HG02623 (cell line): ENCODE data around the gene PCF11.
"Not testable (repeated sequence)": the region's sequence is repeated elsewhere in the genome, so short reads cannot be mapped to it uniquely, and the experiment has no call there.

Experiments used
- ATAC-seq: cut with Tn5 transposase; IDR thresholded peaks from one replicate; pipeline ENCODE4 v1.9.1; 2021; ENCODE audit warnings: moderate library complexity; ENCODE audit not compliant: unreplicated experiment

Gene PCF11

GRCh38 chr11:83156996-83157593 is at the start of gene PCF11:
TSS of gene PCF11 (plus strand) at chr11:83157131. CDS start at chr11:83157440, 309 bp downstream.
- ATAC-seq: peak; percentile 1

GRCh38 chr11:83112886-83113285 is 44.0 kb upstream of the PCF11 start:
- ATAC-seq: no peak

GRCh38 chr11:83115026-83115425 is 41.9 kb upstream of the PCF11 start:
- ATAC-seq: no peak

- ATAC-seq: no peak
These were observed 41.4 kb upstream of the PCF11 start for GRCh38 chr11:83115551-83115950.

GRCh38 chr11:83116015-83116641 is 40.8 kb upstream of the PCF11 start:
- ATAC-seq: no peak

- ATAC-seq: no peak
These were observed 38.1 kb upstream of the PCF11 start for GRCh38 chr11:83118814-83119213.

- ATAC-seq: no peak
These were observed 37.7 kb upstream of the PCF11 start for GRCh38 chr11:83119216-83119615.

GRCh38 chr11:83120327-83120726 is 36.6 kb upstream of the PCF11 start:
- no peak for ATAC-seq

- ATAC-seq: no peak
These were observed 34.9 kb upstream of the PCF11 start for GRCh38 chr11:83122050-83122449.

- no peak for ATAC-seq
These were observed 34.2 kb upstream of the PCF11 start for GRCh38 chr11:83122766-83123165.

- ATAC-seq: no peak
These were observed 32.1 kb upstream of the PCF11 start for GRCh38 chr11:83124636-83125424.

- no peak for ATAC-seq
These were observed 31.4 kb upstream of the PCF11 start for GRCh38 chr11:83125577-83125976.

GRCh38 chr11:83127310-83127637 is 29.7 kb upstream of the PCF11 start:
- no peak for ATAC-seq

GRCh38 chr11:83132191-83132590 is 24.7 kb upstream of the PCF11 start:
- no peak for ATAC-seq

- ATAC-seq: not testable (repeated sequence)
These were observed 23.7 kb upstream of the PCF11 start for GRCh38 chr11:83133266-83133665.

GRCh38 chr11:83139310-83139709 is 17.6 kb upstream of the PCF11 start:
- ATAC-seq: no peak

GRCh38 chr11:83140691-83141455 is 16.1 kb upstream of the PCF11 start:
- peak; percentile 97 for ATAC-seq

- no peak for ATAC-seq
These were observed 9.0 kb upstream of the PCF11 start for GRCh38 chr11:83147895-83148294.

GRCh38 chr11:83150450-83150849 is 6.5 kb upstream of the PCF11 start:
- no peak for ATAC-seq

- ATAC-seq: no peak
These were observed 5.5 kb upstream of the PCF11 start for GRCh38 chr11:83151274-83151977.

- ATAC-seq: no peak
These were observed 4.7 kb upstream of the PCF11 start for GRCh38 chr11:83152264-83152663.
